IPS-18c (cell line): Measurements from ENCODE around the gene SPINDOC.

ENCODE experiments used
- H3K4me3 ChIP-seq: 2 replicates; pipeline ENCODE4 v1.7.0; 2013; ENCODE audit warnings: low read depth, mild to moderate bottlenecking, low read length, moderate library complexity; ENCODE audit not compliant: insufficient read depth
- H3K9me3 ChIP-seq: one replicate; pipeline ENCODE4 v1.6.1; 2013; ENCODE audit warnings: mild to moderate bottlenecking, low read length, moderate library complexity; ENCODE audit not compliant: control insufficient read depth, insufficient read depth

Gene SPINDOC

GRCh38 chr11:63867511-63867910 is 54.3 kb downstream of the SPINDOC start:
- H3K9me3 ChIP-seq: peaks cover 2% of the 10 kb centered on the region
- no peak overlapping the region for H3K4me3 ChIP-seq

- no peak overlapping the region for H3K4me3 ChIP-seq
Measured at GRCh38 chr11:63868399-63869064, 55.3 kb downstream of the SPINDOC start.

DNA sequence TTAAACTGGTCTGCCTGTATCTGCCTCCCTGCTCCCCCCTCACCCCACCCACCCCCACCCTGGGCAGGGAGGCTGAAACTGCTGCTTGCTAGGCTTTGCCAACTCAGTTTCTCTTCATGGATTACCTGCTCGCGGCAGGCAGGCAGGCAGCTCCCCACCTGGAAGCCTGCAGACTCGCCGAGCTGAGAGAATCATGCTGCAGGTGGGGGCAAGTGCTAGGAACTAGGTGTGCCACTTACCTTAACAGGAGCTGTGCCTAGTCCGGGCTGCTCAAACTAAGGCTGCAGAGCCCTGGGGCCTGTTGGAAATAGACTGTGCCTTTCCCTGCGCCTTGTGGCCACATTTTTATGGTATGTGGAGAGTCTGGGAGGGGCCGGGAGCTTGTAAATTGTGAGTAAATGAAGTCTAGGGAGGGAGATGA is 55.9 kb downstream of the SPINDOC start:
- H3K9me3 ChIP-seq: peaks cover 2% of the 10 kb centered on the region
- H3K4me3 ChIP-seq: no peak overlapping the region

More at GRCh38 chr11:63868399-63869064, 55.3 kb downstream of the SPINDOC start:
- peaks cover 2% of the 10 kb centered on the region for H3K9me3 ChIP-seq

DNA sequence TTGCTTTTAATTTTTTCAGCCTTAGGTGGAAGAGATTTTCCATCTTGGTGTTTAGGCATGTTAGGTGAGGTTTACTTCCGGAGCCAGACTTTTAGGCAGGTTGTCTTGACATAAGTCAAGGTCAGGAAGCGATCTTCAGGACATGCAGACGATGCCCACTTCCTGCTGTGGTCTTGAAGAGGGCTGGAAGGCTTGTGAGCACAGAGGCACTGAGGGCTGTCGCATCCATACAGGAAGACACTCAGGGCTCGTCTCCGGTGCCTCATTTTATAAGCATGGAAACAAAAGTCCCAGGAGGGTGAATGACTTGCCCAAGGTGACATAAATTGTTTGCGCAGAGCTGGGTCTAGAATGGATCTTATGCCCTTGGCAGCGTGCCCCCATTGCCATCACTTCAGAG is 56.4 kb downstream of the SPINDOC start:
- Histone ChIP-seq H3K4me3 (no peak overlapping the region), H3K9me3 (peaks cover 2% of the 10 kb centered on the region)

DNA sequence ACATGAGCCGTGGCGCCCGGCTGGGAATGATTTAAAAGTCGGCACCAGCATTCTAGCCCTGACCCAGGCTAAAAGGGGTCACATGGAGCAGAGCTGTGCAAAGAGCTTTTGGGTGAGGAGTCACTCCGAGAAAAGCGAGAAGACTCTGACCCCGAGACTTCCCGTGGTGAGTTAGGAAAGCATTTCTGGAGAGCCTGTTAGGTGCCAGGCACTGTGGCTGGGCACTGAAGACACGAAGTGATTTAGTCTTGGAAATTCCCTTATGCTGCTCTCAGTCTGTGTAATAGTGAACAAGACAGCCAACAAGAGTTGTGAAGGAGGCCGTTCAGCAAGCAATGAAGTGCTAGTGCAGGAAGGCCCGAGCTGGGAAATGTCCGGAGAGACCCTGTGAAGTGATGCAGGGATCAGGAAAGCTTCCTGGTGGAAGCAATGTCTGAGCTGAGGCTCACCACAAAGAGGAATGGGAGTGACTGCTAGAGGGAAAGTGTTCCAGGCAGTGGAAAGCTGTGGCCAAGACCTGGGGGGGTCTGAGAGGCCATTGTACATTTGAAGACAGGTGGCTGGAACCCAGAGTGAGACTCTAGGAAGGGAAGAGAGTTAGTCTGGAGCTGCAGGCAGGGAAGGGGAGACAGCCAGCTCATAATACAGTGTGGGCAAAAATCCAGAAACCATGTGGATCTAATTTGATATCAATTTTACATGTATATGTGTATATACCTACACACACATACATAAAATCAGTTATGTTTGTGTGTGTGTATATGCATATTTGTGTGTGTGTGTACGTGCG is 57.3 kb downstream of the SPINDOC start:
- H3K4me3 ChIP-seq: no peak overlapping the region
- H3K9me3 ChIP-seq: peaks cover 2% of the 10 kb centered on the region

DNA sequence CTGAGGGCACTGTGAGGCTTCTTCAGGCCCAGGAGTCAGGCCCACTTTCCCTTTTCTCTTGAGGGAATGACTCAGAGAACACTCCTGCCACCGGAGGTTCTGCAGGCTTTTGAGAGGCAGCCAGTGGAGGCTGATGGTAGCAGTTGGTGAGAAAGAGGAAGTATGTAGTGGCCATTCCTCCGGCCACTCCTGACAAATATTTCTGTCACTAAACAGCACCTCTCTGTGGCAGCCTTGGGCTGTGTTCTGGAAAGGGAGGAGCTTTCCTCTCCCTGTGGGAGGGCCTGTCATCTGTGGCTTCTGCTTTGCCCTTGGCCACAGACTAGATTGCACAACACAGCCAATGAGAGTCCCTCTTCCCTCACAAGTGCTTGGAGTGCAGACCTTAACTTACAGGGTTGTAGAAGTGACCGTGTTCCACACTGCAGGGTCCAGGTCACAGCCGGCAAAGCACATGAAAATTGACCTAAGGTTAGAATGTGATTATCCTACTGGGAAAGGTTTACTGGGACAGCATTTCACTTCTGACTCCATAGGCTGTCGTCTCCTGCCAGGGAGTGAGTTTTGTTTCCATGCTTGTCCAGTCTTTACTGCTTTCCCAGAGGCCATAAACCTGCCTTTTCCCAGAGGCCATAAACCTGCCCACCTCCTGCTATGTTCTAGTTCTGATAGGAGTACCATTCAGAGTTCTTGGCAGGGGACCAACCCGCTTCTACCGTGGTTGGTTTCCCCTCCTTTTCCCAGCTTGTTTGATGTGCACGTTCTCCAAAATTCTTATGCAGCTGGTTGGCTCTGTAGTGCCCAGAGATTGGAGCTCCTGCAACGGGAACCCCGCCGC is 58.9 kb downstream of the SPINDOC start:
- Histone ChIP-seq H3K4me3 (no peak overlapping the region), H3K9me3 (peaks cover 2% of the 10 kb centered on the region)

DNA sequence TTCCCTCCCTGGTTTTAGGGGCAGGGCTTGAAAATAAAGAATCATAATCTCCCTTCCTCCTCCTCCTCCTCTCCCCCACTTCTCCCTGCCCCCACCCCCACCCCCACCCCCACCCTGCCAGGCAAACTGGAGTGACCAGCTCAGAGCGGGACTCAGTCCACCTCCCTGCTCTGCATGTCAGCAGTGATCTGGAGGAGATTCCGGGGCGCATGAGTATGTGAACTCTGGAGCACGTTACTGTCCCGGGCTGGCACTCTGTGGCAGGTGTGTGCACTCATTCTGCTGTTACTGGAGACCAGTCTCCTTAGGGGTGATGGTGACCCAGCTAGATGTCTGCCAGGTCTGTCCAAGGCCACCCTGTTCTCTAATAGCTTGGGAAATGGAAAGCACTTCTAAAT is 59.5 kb downstream of the SPINDOC start:
- H3K9me3 ChIP-seq: peaks cover 2% of the 10 kb centered on the region
- no peak overlapping the region for H3K4me3 ChIP-seq

DNA sequence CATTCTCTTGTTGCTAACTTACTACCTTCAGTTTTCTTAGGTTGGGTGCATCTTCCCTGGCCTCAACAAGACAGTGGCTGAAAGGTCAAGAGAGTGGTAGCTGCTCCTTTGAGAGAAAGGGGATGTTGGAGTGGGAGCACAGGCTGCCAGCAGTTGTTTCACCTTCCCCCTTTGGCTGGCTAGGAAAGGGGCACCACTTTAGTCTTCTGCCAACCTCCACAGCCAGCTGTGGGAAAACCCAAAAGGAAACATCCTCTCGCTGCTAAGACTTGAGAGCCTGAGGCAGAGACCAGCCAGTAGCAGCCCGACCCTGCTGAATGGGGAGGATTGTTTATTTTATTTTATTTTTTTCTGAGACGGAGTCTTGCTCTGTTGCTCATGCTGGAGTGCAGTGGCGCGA is 60.1 kb downstream of the SPINDOC start:
- no peak overlapping the region for H3K4me3 ChIP-seq
- H3K9me3 ChIP-seq: peaks cover under 1% of the 10 kb centered on the region

GRCh38 chr11:63874511-63874910 is 61.3 kb downstream of the SPINDOC start:
- no peak overlapping the region for H3K4me3 ChIP-seq
- no peaks in the 10 kb centered on the region for H3K9me3 ChIP-seq

GRCh38 chr11:63875506-63876065 is 62.3 kb downstream of the SPINDOC start:
- Histone ChIP-seq H3K4me3 (no peak overlapping the region), H3K9me3 (no peaks in the 10 kb centered on the region)

DNA sequence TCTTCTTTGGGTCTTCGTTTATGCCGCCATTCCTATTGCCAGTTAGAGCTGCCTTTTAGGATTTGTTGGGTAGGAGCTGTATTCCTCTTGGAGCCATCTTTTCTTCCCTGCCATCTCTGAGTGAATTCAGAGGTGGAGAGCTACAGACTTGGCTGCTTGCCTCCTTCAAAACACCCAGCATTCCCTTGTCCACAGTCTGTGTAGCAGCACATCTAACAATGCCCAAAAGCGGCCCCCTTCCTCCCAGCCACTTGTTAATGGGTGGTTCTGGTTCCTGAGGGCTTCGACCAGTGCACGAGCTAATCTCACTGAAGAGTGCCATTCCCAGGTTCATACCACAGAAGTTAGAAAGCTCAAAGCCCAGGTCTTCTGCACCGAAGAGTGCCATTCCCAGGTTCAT is 63.4 kb downstream of the SPINDOC start:
- H3K9me3 ChIP-seq: no peaks in the 10 kb centered on the region
- H3K4me3 ChIP-seq: no peak overlapping the region
